HG03196 (cell line): ENCODE data around the gene RHOH.
A peak's percentile ranks its signal among the peaks of the same experiment; 100 is the strongest.

Source experiments
- ATAC-seq: cut with Tn5 transposase; IDR thresholded peaks from one replicate; pipeline ENCODE4 v1.9.1; 2021; ENCODE audit not compliant: unreplicated experiment

The RHOH gene

GRCh38 chr4:40204507-40205258, 7.9 kb downstream of the RHOH start:
- ATAC-seq = no peak

GRCh38 chr4:40205259-40206198, 8.7 kb downstream of the RHOH start:
- peak; percentile 63 for ATAC-seq

- no peak for ATAC-seq
Observed at GRCh38 chr4:40206426-40206825, 9.6 kb downstream of the RHOH start.

GRCh38 chr4:40209401-40209800, 12.6 kb downstream of the RHOH start:
- ATAC-seq = no peak

GRCh38 chr4:40210776-40211175, 13.9 kb downstream of the RHOH start:
- ATAC-seq = no peak

GRCh38 chr4:40211224-40212185, 14.7 kb downstream of the RHOH start:
- ATAC-seq = no peak

- ATAC-seq = no peak
Observed at GRCh38 chr4:40212674-40213527, 16.1 kb downstream of the RHOH start.

- no peak for ATAC-seq
Observed at GRCh38 chr4:40214038-40214437, 17.2 kb downstream of the RHOH start.

GRCh38 chr4:40214661-40215418, 18.0 kb downstream of the RHOH start:
- no peak for ATAC-seq

GRCh38 chr4:40216622-40217366, 20.0 kb downstream of the RHOH start:
- no peak for ATAC-seq

GRCh38 chr4:40221744-40222143, 24.9 kb downstream of the RHOH start:
- no peak for ATAC-seq

- ATAC-seq = no peak
Observed at GRCh38 chr4:40223343-40223742, 26.5 kb downstream of the RHOH start.

GRCh38 chr4:40224432-40224831, 27.6 kb downstream of the RHOH start:
- ATAC-seq = no peak

- ATAC-seq = no peak
Observed at GRCh38 chr4:40225497-40225896, 28.7 kb downstream of the RHOH start.

- peak; percentile 51 for ATAC-seq
Observed at GRCh38 chr4:40227284-40227683, 30.5 kb downstream of the RHOH start.

GRCh38 chr4:40228497-40229365, 31.9 kb downstream of the RHOH start:
- no peak for ATAC-seq

- no peak for ATAC-seq
Observed at GRCh38 chr4:40231316-40231863, 34.6 kb downstream of the RHOH start.
